ENCODE results near the gene APBA1. TPM values are rescaled to one million over a fixed set of nuclear protein-coding genes. Genes with fewer than 3 reads are reported as not detected.

APBA1 gene
- total and polyA plus RNA-seq, 7 donors = 0.23 to 4.2 (median 0.81) TPM

- DNase-seq (no peak), ATAC-seq (no peak)
- Histone ChIP-seq H3K36me3 (ENCODE audit: insufficient read depth in 1 of 2, low read depth in 1 of 2) (no peaks in the 10 kb centered on the region), H3K4me1 (no peaks in the 10 kb centered on the region), H3K9me3 (no peaks in the 10 kb centered on the region), H3K27me3 (ENCODE audit: insufficient read depth in 3 of 3, low read length in 2 of 3) (no peaks in the 10 kb centered on the region), H3K4me3 (no peak overlapping the region), H3K27ac (no peak overlapping the region)
- WGBS, 3 donors = 69 to 77% (median 73%) methylated on average over 5 of the region's 5 CpGs
- TF ChIP-seq CTCF (IDR thresholded peaks at IDR 0.05) = no peak
- intact Hi-C loops (cut with DNase I) = no loop called here
Observed at GRCh38 chr9:69683927-69684326, 11.8 kb upstream of the APBA1 start.

- H3K36me3 ChIP-seq (ENCODE audit: insufficient read depth in 1 of 2, low read depth in 1 of 2) = no peaks in the 10 kb centered on the region
- WGBS, 3 donors = 71 to 82% (median 72%) methylated on average over 4 of the region's 4 CpGs
- no peaks in the 10 kb centered on the region for H3K27me3 ChIP-seq (ENCODE audit: insufficient read depth in 3 of 3, low read length in 2 of 3)
- peaks cover 3% of the 10 kb centered on the region for H3K4me1 ChIP-seq
- no peak overlapping the region for H3K4me3 ChIP-seq
- no peak for TF ChIP-seq CTCF (IDR thresholded peaks at IDR 0.05)
- DNase-seq (no peak), ATAC-seq (no peak)
- intact Hi-C loops (cut with DNase I) = loop anchor here (10.0 kb wide), 1 partner anchor 76 kb away; no protein-coding TSS in a partner anchor
- H3K27ac ChIP-seq = no peak overlapping the region
- H3K9me3 ChIP-seq = no peaks in the 10 kb centered on the region
Observed at GRCh38 chr9:69678843-69679538, 6.8 kb upstream of the APBA1 start.

- Histone ChIP-seq H3K9me3 (no peaks in the 10 kb centered on the region), H3K4me3 (no peak overlapping the region), H3K4me1 (peaks cover 3% of the 10 kb centered on the region), H3K27ac (no peak overlapping the region), H3K27me3 (ENCODE audit: insufficient read depth in 3 of 3, low read length in 2 of 3) (no peaks in the 10 kb centered on the region), H3K36me3 (ENCODE audit: insufficient read depth in 1 of 2, low read depth in 1 of 2) (no peaks in the 10 kb centered on the region)
- DNase-seq = no peak
- intact Hi-C loops (cut with DNase I) = loop anchor here (10.0 kb wide), 1 partner anchor 77 kb away; no protein-coding TSS in a partner anchor
- 79 to 84% (median 84%) methylated on average over 5 of the region's 5 CpGs for WGBS, 3 donors
- ATAC-seq = no peak
- no peak for TF ChIP-seq CTCF (IDR thresholded peaks at IDR 0.05)
Observed at GRCh38 chr9:69677931-69678330, 5.8 kb upstream of the APBA1 start.

- Histone ChIP-seq H3K27ac (no peak overlapping the region), H3K4me3 (no peak overlapping the region), H3K9me3 (no peaks in the 10 kb centered on the region), H3K36me3 (ENCODE audit: insufficient read depth in 1 of 2, low read depth in 1 of 2) (no peaks in the 10 kb centered on the region), H3K27me3 (ENCODE audit: insufficient read depth in 3 of 3, low read length in 2 of 3) (no peaks in the 10 kb centered on the region), H3K4me1 (peaks cover 3% of the 10 kb centered on the region)
- ATAC-seq (no peak), DNase-seq (no peak)
- 88 to 93% (median 93%) methylated on average over 3 of the region's 3 CpGs for WGBS, 3 donors
- intact Hi-C loops (cut with DNase I) = loop anchor here (10.0 kb wide), 1 partner anchor 79 kb away; no protein-coding TSS in a partner anchor
- TF ChIP-seq CTCF (IDR thresholded peaks at IDR 0.05) = no peak
Observed at GRCh38 chr9:69675563-69675962, 3.4 kb upstream of the APBA1 start.

All from psoas muscle (tissue), 8 donors.